IPS DF 6.9 (cell line): ENCODE measurements around the gene HS3ST6.

Source experiments
- DNase-seq: peaks from one replicate; pipeline ENCODE4 v3.0.0-alpha.2; 2013; ENCODE audit warnings: low read depth, low spot score
- H3K27ac ChIP-seq: one replicate; pipeline ENCODE4 v1.5.1; 2013; ENCODE audit warnings: low read length, control low read depth
- H3K27me3 ChIP-seq: 2 replicates; pipeline ENCODE4 v1.6.1; 2013; ENCODE audit warnings: mild to moderate bottlenecking, low read length; ENCODE audit not compliant: control insufficient read depth, insufficient read depth
- H3K36me3 ChIP-seq: 2 replicates; pipeline ENCODE4 v1.6.1; 2013; ENCODE audit warnings: low read length; ENCODE audit not compliant: control insufficient read depth, insufficient read depth
- H3K4me1 ChIP-seq: 2 replicates; pipeline ENCODE4 v1.6.1; 2013; ENCODE audit warnings: low read length; ENCODE audit not compliant: control insufficient read depth, insufficient read depth
- H3K4me3 ChIP-seq: 2 replicates; pipeline ENCODE4 v1.5.1; 2013; ENCODE audit warnings: mild to moderate bottlenecking, low read length
- H3K9me3 ChIP-seq: 2 replicates; pipeline ENCODE4 v1.6.1; 2013; ENCODE audit warnings: low read length, inconsistent platforms; ENCODE audit not compliant: control insufficient read depth, insufficient read depth
- WGBS: extraction: QIAGEN DNeasy Blood & Tissue Kit; methylation state at CpG from one replicate; pipeline ENCODE4 v1.1.7; 2013; ENCODE audit warnings: mixed read lengths, missing lambda C conversion rate; ENCODE audit not compliant: insufficient read length, insufficient coverage; 5-methylcytosine and 5-hydroxymethylcytosine counted together

The HS3ST6 gene

DNA sequence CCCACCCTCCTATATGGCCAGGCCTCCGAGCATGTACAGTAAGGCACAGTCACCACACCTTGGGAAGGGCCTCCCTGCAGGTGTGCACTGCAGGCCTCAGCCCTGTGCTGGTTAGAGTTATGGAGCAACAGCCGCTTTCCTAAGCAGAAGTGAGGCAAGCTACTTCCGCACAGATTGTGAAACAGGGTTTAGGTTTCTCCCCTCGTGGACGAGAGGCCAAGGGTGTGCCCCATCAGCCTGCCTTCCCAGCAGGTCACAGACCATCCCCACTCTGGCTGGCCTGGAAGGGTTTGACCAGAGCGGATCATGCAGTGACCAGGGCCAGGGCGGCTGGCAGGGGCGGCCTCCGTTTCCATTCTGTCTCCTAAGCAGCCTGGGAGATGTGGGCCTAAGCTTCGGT is 20.1 kb upstream of the HS3ST6 start:
- Histone ChIP-seq H3K4me3 (no peak overlapping the region), H3K27me3 (no peaks in the 10 kb centered on the region), H3K36me3 (peaks cover 16% of the 10 kb centered on the region), H3K9me3 (no peaks in the 10 kb centered on the region), H3K4me1 (peaks cover 3% of the 10 kb centered on the region; the same call in 1 of the 2 replicates), H3K27ac (no peak overlapping the region)
- no peak for DNase-seq
- no CpG with 5 or more reads among the region's 10 CpGs for WGBS

DNA sequence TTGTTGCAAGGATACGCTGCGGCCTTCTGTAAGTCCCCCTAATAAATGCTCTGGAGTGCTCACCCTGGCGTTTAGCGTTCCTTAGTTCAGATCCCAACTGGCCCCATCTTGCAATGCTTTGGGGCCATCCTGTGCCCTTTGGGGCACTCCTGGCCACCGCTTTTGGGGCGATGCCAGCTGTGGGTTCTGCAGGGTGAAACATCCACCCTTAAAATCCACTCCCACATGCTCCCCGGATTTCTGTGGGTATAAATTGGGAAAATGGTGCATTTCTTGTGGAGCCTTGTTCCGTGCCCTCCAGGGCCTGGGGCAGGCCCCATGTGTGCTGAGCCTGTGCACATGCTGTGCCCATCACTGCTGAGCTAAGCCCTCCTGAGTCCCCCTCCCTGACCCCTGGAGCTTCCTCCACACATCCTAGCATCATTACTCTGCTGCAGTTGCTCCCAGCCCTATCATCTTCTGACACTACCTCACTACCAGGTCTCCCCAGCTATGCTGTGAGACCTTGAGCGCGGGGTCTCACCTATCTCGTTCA is 18.8 kb upstream of the HS3ST6 start:
- no CpG with 5 or more reads among the region's 11 CpGs for WGBS
- no peaks in the 10 kb centered on the region for H3K9me3 ChIP-seq
- H3K36me3 ChIP-seq: peaks cover 16% of the 10 kb centered on the region
- no peaks in the 10 kb centered on the region for H3K27me3 ChIP-seq
- no peak for DNase-seq
- H3K4me1 ChIP-seq: no peaks in the 10 kb centered on the region; the same call in 1 of the 2 replicates
- no peak overlapping the region for H3K4me3 ChIP-seq
- H3K27ac ChIP-seq: no peak overlapping the region

DNA sequence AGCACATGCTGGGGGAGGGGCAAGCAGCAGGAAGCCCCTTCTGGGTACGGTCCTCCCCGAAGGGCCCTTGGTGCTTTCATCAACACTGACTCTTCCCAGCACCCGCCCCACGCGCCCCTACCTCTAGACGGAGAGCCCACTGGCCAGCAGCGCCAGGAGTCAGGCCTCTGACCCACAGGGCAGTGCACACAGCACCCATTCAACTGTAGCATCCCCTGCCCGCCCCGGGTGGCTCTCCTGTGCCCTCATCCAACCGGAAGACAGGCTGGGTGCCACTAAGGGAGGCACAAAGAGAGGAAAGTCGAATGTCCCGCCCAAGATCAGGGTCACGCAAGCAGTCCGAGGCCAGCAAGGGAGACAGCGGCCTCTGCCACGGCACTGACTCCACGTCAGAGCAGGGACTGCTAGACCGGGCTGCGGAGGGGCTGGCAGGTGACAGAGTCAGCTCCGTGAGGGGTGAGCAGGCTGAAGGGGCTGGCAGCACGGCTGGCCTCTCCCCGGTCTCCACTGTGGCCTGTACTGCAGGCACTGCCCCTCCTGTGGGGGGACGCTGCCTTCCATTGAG is 15.0 kb upstream of the HS3ST6 start:
- no peak overlapping the region for H3K27ac ChIP-seq
- H3K9me3 ChIP-seq: no peaks in the 10 kb centered on the region
- H3K4me1 ChIP-seq: peaks cover 5% of the 10 kb centered on the region
- no peak overlapping the region for H3K4me3 ChIP-seq
- WGBS: no CpG with 5 or more reads among the region's 23 CpGs
- H3K27me3 ChIP-seq: peaks cover 2% of the 10 kb centered on the region; the same call in 1 of the 2 replicates
- DNase-seq: no peak
- peaks cover under 1% of the 10 kb centered on the region for H3K36me3 ChIP-seq

DNA sequence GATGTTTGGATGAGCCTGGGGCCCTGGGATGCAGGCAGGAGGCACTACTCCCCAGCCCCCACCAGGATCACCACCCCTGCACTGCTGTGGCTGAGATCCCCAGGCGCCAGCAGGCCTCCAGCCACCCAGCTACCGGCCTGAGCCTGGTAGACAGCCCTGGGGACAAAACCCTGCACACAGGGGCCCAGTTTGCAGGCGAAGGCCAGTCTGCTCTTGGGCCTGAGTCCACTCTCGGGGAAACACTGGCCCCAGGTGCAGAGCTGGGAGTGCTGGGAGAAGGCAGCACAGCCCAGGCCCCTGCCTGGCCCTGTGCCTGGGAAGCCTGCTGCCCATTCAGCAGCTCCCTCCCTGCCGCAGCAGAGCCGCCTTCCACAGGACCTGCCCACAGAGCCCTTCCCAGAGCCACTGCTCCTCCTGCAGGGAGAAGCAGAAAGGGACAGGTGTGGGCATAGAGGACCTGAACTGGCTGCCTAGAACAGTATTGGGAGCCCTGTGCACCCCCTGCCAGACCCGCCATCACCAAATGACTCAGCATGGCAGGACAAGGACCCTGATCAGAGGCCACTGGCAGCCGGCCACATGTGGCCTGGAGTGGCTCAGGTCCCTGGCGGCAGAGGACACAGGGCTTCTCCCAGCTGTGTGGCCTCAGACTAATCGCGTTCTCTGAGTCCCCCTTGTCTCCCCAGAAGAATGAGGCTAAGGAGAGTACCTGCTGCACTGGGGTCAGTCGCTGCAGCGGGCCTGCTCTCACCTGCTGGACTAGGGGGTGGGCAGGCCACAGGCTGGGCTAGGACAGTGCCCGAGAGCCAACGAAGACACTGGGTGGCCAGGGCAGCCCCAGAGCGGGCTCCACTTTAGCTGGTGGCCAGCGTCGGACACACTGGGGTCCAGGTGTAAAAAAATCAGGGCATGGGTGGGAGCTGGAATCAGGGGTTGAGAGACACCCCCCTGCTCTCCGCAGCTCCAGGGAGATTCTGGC is 14.1 kb upstream of the HS3ST6 start:
- Histone ChIP-seq H3K4me1 (peaks cover 5% of the 10 kb centered on the region), H3K27ac (no peak overlapping the region), H3K36me3 (no peaks in the 10 kb centered on the region), H3K4me3 (no peak overlapping the region), H3K9me3 (no peaks in the 10 kb centered on the region), H3K27me3 (peaks cover 2% of the 10 kb centered on the region; the same call in 1 of the 2 replicates)
- WGBS: no CpG with 5 or more reads among the region's 19 CpGs
- no peak for DNase-seq

DNA sequence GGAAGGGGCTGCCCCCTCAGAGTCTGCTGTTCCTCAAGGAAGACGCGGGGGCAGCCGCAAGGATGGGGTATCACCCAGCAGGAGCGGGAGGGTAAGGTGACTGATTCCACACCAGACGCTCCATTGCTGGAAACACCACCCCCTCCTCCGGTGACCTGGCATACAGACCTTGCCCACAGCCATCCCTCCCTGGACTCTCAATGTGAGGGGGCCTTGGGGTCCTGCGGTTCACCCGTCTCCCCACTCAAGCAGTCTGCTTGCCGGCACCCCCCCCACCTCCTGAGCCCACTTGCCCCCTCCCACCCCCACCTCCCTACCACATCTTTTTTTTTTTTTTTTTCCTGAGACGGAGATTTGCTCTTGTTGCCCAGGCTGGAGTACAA is 12.1 kb upstream of the HS3ST6 start:
- H3K4me3 ChIP-seq: no peak overlapping the region
- WGBS: no CpG with 5 or more reads among the region's 10 CpGs
- H3K27me3 ChIP-seq: peaks cover 2% of the 10 kb centered on the region; the same call in 1 of the 2 replicates

DNA sequence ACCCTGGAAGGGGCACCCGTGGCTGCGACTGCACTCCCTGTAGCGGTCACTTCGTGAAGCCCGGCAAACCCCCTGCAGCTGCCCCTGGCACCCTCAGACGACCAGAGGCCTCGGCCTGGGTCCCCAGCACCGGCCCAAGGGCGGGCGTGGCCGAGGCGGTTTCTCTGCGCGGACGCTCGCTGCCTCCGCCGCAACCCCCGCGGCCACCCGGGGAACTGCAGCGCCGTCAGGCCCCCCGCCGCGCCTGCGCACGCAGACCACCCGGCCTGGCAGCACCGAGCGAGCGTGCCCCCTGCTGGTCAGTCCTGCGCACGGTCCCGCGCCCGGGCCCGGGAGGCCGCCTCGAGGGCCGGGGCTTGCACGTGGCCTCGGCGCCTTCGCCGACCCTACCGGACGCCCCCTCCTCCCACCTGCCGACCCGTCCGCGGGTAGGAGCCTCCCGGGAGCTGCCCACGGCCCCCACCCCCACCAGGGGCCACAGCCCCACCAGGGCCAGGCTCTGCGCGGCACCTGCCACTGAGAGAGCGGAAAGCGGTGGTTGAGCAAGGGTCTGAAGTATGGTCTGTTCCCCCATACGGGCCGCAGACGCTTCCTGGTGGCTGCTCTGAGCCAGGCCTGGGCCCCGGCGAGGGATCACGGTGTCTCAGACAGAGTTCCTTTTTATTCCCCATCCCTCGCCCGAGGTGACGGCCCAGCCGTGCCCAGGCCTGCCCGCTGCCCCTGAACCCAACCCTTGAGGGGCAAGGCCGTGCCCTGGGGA is 11.5 kb upstream of the HS3ST6 start:
- no CpG with 5 or more reads among the region's 70 CpGs for WGBS
- no peaks in the 10 kb centered on the region for H3K36me3 ChIP-seq
- no peak overlapping the region for H3K27ac ChIP-seq

More for the DNA sequence above, 12.1 kb upstream of the HS3ST6 start:
- Histone ChIP-seq H3K36me3 (no peaks in the 10 kb centered on the region), H3K9me3 (no peaks in the 10 kb centered on the region), H3K27ac (no peak overlapping the region), H3K4me1 (peaks cover 7% of the 10 kb centered on the region)
- no peak for DNase-seq

DNA sequence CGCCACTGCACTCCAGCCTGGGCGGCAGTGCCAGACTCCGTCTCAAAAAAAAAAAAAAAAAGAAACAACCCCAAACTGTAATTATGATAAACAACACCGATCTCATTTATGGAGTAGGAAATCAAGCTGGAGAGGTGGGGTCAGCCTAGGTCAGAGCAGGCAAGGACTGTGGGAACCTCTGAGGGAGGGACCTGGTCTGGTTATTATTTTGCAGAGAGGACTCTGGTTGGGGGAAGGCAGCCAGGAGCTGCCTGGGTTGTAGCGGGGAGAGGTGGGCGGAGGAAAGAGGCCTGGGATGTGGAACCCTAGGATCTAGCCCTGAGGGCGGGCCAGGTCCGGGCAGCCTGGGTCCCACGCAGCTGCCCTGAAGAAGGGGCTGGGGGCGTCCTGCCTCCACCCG is 10.9 kb upstream of the HS3ST6 start:
- no CpG with 5 or more reads among the region's 11 CpGs for WGBS
- H3K4me3 ChIP-seq: peak overlapping the region; percentile 43; the same call in 1 of the 2 replicates
- no peak for DNase-seq
- H3K27me3 ChIP-seq: peaks cover 2% of the 10 kb centered on the region; the same call in 1 of the 2 replicates
- H3K36me3 ChIP-seq: no peaks in the 10 kb centered on the region
- H3K27ac ChIP-seq: no peak overlapping the region
- peaks cover 7% of the 10 kb centered on the region for H3K4me1 ChIP-seq
- no peaks in the 10 kb centered on the region for H3K9me3 ChIP-seq

More for the DNA sequence above, 11.5 kb upstream of the HS3ST6 start:
- no peaks in the 10 kb centered on the region for H3K9me3 ChIP-seq
- DNase-seq: no peak
- peaks cover 2% of the 10 kb centered on the region; the same call in 1 of the 2 replicates for H3K27me3 ChIP-seq
- H3K4me3 ChIP-seq: peak overlapping the region; percentile 43; the same call in 1 of the 2 replicates
- peaks cover 7% of the 10 kb centered on the region for H3K4me1 ChIP-seq

DNA sequence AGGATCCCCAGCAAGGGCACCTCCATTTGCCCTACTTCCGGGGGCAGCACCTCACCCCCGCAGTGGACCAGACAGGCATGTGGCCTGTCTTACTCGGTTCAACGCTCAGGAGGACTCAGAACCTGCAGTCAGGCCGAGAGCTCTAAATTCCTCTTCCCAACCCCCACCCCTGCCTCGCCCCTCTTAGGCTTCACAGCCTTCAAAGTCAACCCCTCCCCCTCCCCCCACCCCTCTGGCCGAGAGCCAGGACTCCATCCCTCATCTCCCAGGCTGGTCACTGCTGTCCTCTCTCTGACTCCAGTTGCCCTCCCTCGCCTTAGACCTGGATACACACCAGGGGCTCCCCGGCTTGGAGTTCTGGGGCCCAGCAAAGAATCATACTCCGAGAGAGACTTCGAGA is 8.1 kb upstream of the HS3ST6 start:
- WGBS: no CpG with 5 or more reads among the region's 11 CpGs
- H3K4me1 ChIP-seq: peaks cover 9% of the 10 kb centered on the region
- H3K36me3 ChIP-seq: no peaks in the 10 kb centered on the region
- no peak overlapping the region for H3K27ac ChIP-seq
- no peak overlapping the region for H3K4me3 ChIP-seq
- DNase-seq: no peak
- H3K27me3 ChIP-seq: peaks cover 6% of the 10 kb centered on the region; the same call in 1 of the 2 replicates
- H3K9me3 ChIP-seq: no peaks in the 10 kb centered on the region

DNA sequence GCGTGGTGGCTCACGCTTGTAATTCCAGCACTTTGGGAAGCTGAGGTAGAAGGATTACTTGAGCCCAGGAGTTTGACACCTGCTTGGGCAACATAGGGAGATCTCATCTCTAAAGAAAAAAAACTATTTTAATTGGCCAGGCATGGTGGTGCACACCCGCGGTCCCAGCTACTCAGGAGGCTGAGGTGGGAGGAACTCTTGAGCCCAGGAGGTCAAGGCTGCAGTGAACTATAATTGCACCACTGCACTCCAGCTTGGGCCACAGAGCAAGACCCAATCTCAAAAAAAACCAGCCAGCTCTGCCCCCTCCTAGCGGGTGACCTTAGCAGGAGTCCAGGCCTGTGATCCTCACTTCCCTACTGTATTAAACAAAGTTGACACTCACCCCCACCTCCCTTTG is 5.9 kb upstream of the HS3ST6 start:
- peaks cover 7% of the 10 kb centered on the region; the same call in 1 of the 2 replicates for H3K4me1 ChIP-seq
- no CpG with 5 or more reads among the region's 5 CpGs for WGBS
- no peaks in the 10 kb centered on the region for H3K9me3 ChIP-seq
- H3K27me3 ChIP-seq: peaks cover 21% of the 10 kb centered on the region
- no peaks in the 10 kb centered on the region for H3K36me3 ChIP-seq
- H3K4me3 ChIP-seq: no peak overlapping the region
- DNase-seq: no peak
- H3K27ac ChIP-seq: no peak overlapping the region
